Sigmoid colon (tissue), 7 donors: ENCODE measurements around the gene TARBP2. TPM values are rescaled to one million over a fixed set of nuclear protein-coding genes. Genes with fewer than 3 reads are reported as not detected.
"Not testable (repeated sequence)": the region's sequence is repeated elsewhere in the genome, so short reads cannot be mapped to it uniquely, and the experiment has no call there.

Experiments used
- DNase-seq: peaks from one replicate; pipeline ENCODE4 v3.0.0-alpha.2; 2019
- H3K27ac ChIP-seq, 4 donors: fragments of 200-600 bp; sonication (generic); one replicate each; pipeline ENCODE4 v1.5.1; 2016 to 2019; ENCODE audit warnings: mild to moderate bottlenecking in 1 of 4
- H3K27me3 ChIP-seq, 3 donors: fragments of 200-600 bp; sonication (generic); one replicate each; pipeline ENCODE4 v1.5.1; 2019; ENCODE audit warnings: mild to moderate bottlenecking in 1 of 3
- H3K36me3 ChIP-seq, 4 donors: fragments of 200-600 bp; sonication (generic); one replicate each; pipeline ENCODE4 v1.5.1; 2016 to 2019
- H3K4me1 ChIP-seq, 4 donors: fragments of 200-600 bp; sonication (generic); one replicate each; pipeline ENCODE4 v1.5.1; 2017 to 2019
- H3K4me3 ChIP-seq, 4 donors: fragments of 200-600 bp; sonication (generic); one replicate each; pipeline ENCODE4 v1.5.1; 2017 to 2019; ENCODE audit warnings: mild to moderate bottlenecking in 2 of 4, moderate library complexity in 1 of 4
- H3K9me3 ChIP-seq, 4 donors: fragments of 200-600 bp in 3 of 4; sonication (generic) in 3 of 4; one replicate each; pipeline versions ENCODE4 v1.5.1 to v1.6.1; 2013 to 2019
- CTCF ChIP-seq, 4 experiments: fragments of 450-650 bp in 3 of 4; fragments of 200-600 bp in 1 of 4; IDR thresholded peaks; one replicate each; pipeline ENCODE4 v1.5.1; 2016 to 2019; ENCODE audit warnings: antibody characterized with exemption in 4 of 4, mild to moderate bottlenecking in 3 of 4, moderate library complexity in 2 of 4
- EP300 ChIP-seq, 4 donors: sonication (generic); formaldehyde crosslinking; IDR thresholded peaks; one replicate each; pipeline ENCODE4 v1.6.1; 2017; ENCODE audit warnings: antibody characterized with exemption in 4 of 4
- POLR2A ChIP-seq, 2 donors: fragments of 450-650 bp; IDR thresholded peaks; one replicate each; pipeline ENCODE4 v1.6.1; 2016; ENCODE audit warnings: antibody characterized with exemption in 2 of 2, mild to moderate bottlenecking in 2 of 2, moderate library complexity in 2 of 2
- POLR2AphosphoS5 ChIP-seq, 4 donors: sonication (generic); formaldehyde crosslinking; IDR thresholded peaks; one replicate each; pipeline ENCODE4 v1.6.1; 2017; ENCODE audit warnings: antibody characterized with exemption in 4 of 4
- WGBS, 2 donors: extraction: QIAGEN DNeasy Blood & Tissue Kit; methylation state at CpG; one replicate each; pipeline ENCODE4 v1.1.7; 2013; 5-methylcytosine and 5-hydroxymethylcytosine counted together
- intact Hi-C: fragments of 100-400 bp; cut with DNase I; formaldehyde crosslinking; loops from one replicate; pipeline ENCODE4 v1.15.1; 2023
- polyA plus RNA-seq, 3 donors: library from polyadenylated mRNA; stranded (reverse); fragments of 200-250 nt; gene quantifications; one replicate each; pipeline ENCODE4 v1.2.3, GENCODE V29; 2013
- total RNA-seq, 4 donors: library from RNA; depleted of rRNA; stranded (reverse); fragments of >200 nt; gene quantifications; one replicate each; pipeline ENCODE4 v1.1.0, GENCODE V29; 2016
- donor health status: healthy with polysubstance abuse.
- donor health status: Bipolar disorder and iron deficiency.
- donor health status: healthy.

The TARBP2 gene
- total and polyA plus RNA-seq, 7 donors, result 16.1 to 29.9 (median 19.7) TPM

DNA sequence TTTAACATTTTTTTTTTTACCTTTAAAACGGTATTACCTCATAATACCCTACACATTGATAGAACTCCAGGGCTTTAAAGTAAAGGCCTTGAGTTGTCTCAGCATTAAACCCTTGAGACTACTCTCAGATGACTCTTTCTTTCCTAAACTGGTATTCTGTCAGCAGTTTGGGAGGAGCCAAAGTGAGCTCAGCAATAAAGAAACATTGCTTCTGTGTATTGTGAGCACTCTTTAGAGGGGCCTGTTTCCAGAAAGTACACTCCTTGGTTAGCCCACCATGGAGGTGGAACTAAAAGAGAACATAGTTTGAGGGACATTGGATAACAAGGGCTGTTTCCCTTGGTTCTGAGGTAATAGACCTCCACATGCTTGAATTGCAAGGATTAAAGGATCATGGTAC is 22.2 kb upstream of the TARBP2 start:
- intact Hi-C loops, result no loop called here

DNA sequence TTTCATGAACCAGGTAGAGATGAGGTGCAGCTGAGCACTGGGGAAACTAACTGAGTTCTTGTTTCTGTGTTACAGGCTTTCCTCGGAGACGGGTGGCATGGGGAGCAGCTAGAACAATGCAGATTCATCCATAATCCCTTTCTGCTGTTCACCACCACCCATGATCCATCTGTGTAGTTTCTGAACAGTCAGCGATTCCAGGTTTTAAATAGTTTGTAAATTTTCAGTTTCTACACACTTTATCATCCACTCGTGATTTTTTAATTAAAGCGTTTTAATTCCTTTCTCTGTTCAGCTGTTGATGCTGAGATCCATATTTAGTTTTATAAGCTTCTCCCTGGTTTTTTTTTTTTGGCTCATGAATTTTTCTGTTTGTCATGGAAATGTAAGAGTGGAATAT is 21.8 kb upstream of the TARBP2 start:
- Histone ChIP-seq H3K4me1 (peaks cover 0 to 26% (median 11%) of the 10 kb centered on the region in 4 donors), H3K9me3 (no peaks in the 10 kb centered on the region), H3K27me3 (no peaks in the 10 kb centered on the region), H3K27ac (peak overlapping the region in 2 of 4 donors; percentile 10 to 13), H3K36me3 (peaks cover 41 to 100% (median 68%) of the 10 kb centered on the region in 4 donors), H3K4me3 (no peak overlapping the region)
- 84 to 85% methylated on average over 5 of the region's 5 CpGs for WGBS, 2 donors
- peak; percentile 39 for DNase-seq
- TF ChIP-seq EP300 (IDR thresholded peaks at IDR 0.05), result no peak
- no peak for TF ChIP-seq CTCF (IDR thresholded peaks at IDR 0.05)
- TF ChIP-seq POLR2AphosphoS5 (IDR thresholded peaks at IDR 0.05), result no peak
- no peak for TF ChIP-seq POLR2A (IDR thresholded peaks at IDR 0.05)
- intact Hi-C loops, result no loop called here

More for the DNA sequence above, 22.2 kb upstream of the TARBP2 start:
- Histone ChIP-seq H3K4me1 (peaks cover 0 to 30% (median 13%) of the 10 kb centered on the region in 4 donors), H3K27me3 (no peaks in the 10 kb centered on the region), H3K9me3 (no peaks in the 10 kb centered on the region), H3K27ac (peak overlapping the region in 3 of 4 donors; percentile 10 to 25 (median 13)), H3K36me3 (peaks cover 46 to 100% (median 72%) of the 10 kb centered on the region in 4 donors), H3K4me3 (no peak overlapping the region)
- 43 to 67% methylated on average over 1 of the region's 1 CpG for WGBS, 2 donors
- DNase-seq, result peak; percentile 18
- TF ChIP-seq EP300 (IDR thresholded peaks at IDR 0.05), result no peak
- no peak for TF ChIP-seq POLR2AphosphoS5 (IDR thresholded peaks at IDR 0.05)

DNA sequence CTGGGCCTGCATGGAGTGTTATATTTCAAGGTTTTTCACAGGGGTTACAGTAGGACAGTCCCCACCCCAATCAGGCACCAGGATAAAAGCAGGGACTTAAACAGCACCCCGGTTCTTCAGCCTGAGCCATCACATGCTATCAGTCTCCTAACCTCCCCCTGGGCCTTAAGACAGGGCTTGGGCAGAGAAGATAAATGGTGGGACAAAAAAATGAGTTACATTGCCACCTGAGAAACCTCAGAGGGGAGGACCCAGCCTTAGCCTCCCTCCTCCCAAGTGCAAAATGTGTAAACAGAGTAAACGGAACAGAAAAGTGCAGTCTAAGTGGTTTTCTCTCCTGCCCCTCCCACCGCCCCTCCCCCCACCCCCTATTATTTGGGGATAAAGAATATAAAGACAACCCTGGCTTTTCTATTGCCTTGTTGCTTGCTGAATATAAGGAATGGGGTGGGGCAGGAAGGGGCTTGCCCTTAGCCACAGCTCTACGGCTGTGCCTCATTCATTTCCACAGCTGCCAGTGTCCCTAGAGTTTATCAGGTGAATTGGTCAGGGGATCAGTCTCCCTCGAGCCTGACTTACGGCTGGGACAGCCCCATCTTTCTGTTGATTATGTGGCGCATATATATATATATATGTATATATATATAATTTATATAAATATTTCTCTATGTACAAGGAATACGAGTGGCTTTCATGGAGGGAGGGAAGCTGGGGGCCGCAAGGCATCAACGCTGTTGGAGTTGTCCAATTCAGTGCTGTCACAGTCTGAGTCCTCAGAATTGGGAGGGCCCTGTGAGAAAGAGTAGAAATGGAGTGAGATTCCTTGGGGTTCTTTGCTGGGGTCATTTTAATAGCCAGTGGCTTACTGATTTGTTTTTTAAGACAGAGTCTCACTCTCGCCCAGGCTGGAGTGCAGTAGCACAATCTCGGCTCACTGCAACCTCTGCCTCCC is 20.3 kb upstream of the TARBP2 start:
- Histone ChIP-seq H3K4me3 (no peak overlapping the region), H3K4me1 (peaks cover 0 to 16% (median 5%) of the 10 kb centered on the region in 4 donors), H3K27me3 (no peaks in the 10 kb centered on the region), H3K27ac (peak overlapping the region in 2 of 4 donors; percentile 5 to 38), H3K36me3 (peaks cover 26 to 100% (median 62%) of the 10 kb centered on the region in 4 donors), H3K9me3 (no peaks in the 10 kb centered on the region)
- 78 to 79% methylated on average over 12 of the region's 12 CpGs for WGBS, 2 donors
- TF ChIP-seq CTCF (IDR thresholded peaks at IDR 0.05), result no peak
- TF ChIP-seq POLR2A (IDR thresholded peaks at IDR 0.05), result no peak
- no peak for TF ChIP-seq EP300 (IDR thresholded peaks at IDR 0.05)
- TF ChIP-seq POLR2AphosphoS5 (IDR thresholded peaks at IDR 0.05), result no peak
- peak; percentile 52 for DNase-seq
- intact Hi-C loops, result no loop called here

DNA sequence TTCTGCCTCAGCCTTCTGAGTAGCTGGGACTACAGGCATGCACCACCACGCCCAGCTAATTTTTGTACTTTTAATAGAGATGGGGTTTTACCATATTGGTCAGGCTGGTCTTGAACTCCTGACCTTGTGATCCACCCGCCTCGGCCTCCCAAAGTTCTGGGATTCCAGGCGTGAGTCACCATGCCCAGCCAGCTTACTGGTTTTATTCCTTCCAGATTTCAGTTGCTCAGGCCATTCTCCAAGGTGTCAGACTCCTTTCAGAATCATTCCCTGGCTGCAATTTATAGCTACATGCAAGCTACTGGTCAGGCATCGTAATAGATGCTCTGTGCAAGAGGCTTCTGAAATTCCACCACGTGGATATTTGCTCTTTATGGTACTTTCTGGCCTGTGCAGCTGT is 19.6 kb upstream of the TARBP2 start:
- peaks cover 20 to 100% (median 62%) of the 10 kb centered on the region in 4 donors for H3K36me3 ChIP-seq
- H3K27ac ChIP-seq, result peak overlapping the region in 3 of 4 donors; percentile 3 to 38 (median 6)
- H3K27me3 ChIP-seq, H3K9me3 ChIP-seq, intact Hi-C loops, H3K4me3 ChIP-seq: not testable (repeated sequence)
- peak; percentile 39 for DNase-seq
- WGBS, 2 donors, result 73 to 86% methylated on average over 6 of the region's 6 CpGs
- peaks cover 0 to 14% (median 5%) of the 10 kb centered on the region in 4 donors for H3K4me1 ChIP-seq

DNA sequence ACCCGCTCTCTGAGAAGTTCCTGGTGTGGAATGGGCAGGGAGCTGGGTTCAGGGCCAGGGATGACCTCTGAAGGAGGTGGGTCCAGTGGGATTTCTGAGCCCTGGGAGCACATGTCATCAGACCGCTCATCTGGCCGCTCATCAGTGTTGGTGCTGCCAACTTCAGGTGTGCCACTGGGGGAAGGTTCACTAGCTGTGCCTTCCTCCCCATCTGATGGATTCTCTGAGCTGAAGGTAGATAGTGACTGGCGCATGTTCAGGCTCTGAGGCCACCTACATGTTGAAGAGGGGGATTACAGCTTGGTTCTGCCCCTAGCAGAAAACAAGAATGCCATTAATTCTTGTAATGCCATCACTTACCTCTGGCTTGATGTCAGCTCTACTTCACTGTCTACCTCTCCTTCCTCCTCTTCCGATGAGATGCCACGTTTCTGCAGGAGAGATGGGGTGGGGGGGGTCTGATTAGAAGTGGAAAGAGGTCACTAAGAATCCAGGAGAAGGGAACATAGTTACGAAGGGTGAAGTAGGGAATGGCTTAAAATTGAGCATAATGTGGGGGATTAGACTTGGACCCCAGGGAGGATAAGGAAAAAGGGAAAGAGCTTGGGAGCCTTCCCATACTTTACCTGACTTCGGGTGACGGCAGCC is 19.0 kb upstream of the TARBP2 start:
- 84 to 87% methylated on average over 9 of the region's 9 CpGs for WGBS, 2 donors
- H3K4me3 ChIP-seq, result no peak overlapping the region
- H3K27ac ChIP-seq, result peak overlapping the region; percentile 6 to 35 (median 16)
- peaks cover 14 to 100% (median 61%) of the 10 kb centered on the region in 4 donors for H3K36me3 ChIP-seq
- peaks cover 0 to 14% (median 5%) of the 10 kb centered on the region in 4 donors for H3K4me1 ChIP-seq
- no peak for TF ChIP-seq EP300 (IDR thresholded peaks at IDR 0.05)
- TF ChIP-seq CTCF (IDR thresholded peaks at IDR 0.05), result peak in 1 of 4 experiments; percentile 7
- TF ChIP-seq POLR2AphosphoS5 (IDR thresholded peaks at IDR 0.05), result peak in 1 of 4 donors; percentile 14
- no peak for TF ChIP-seq POLR2A (IDR thresholded peaks at IDR 0.05)
- no peaks in the 10 kb centered on the region for H3K27me3 ChIP-seq
- H3K9me3 ChIP-seq, result no peaks in the 10 kb centered on the region
- intact Hi-C loops, result no loop called here
- DNase-seq, result peak; percentile 68
